HepG2 (cell line): Measurements from ENCODE around the gene CCNL1. TPM values are rescaled to one million over a fixed set of nuclear protein-coding genes. Genes with fewer than 3 reads are reported as not detected.

Experiments used
- ADNP ChIP-seq: sonication (generic); formaldehyde crosslinking; IDR thresholded peaks from 2 replicates; pipeline ENCODE4 v1.4.0; 2020; ENCODE audit warnings: missing genetic modification reagents
- CAMTA2 ChIP-seq: sonication (generic); formaldehyde crosslinking; IDR thresholded peaks from 2 replicates; pipeline ENCODE4 v1.4.0; 2020; ENCODE audit warnings: mild to moderate bottlenecking, missing genetic modification reagents, borderline replicate concordance
- ISX ChIP-seq: sonication (generic); formaldehyde crosslinking; conservative IDR thresholded peaks from 2 replicates; pipeline ENCODE4 v1.5.0; 2020; ENCODE audit warnings: missing genetic modification reagents
- LRRFIP1 ChIP-seq: sonication (generic); formaldehyde crosslinking; conservative IDR thresholded peaks from 2 replicates; pipeline ENCODE4 v1.4.0; 2020; ENCODE audit warnings: missing genetic modification reagents
- PPARG ChIP-seq: conservative IDR thresholded peaks from 2 replicates; pipeline ENCODE4 v1.6.1; 2016; ENCODE audit warnings: missing biosample characterization, missing genetic modification reagents
- SYNCRIP ChIP-seq: fragments of 200-400 bp; formaldehyde crosslinking; IDR thresholded peaks from 2 replicates; pipeline ENCODE4 v1.6.1; 2018; ENCODE audit warnings: mild to moderate bottlenecking, low read depth, low read length; ENCODE audit not compliant: insufficient read depth
- ZFP37 ChIP-seq: sonication (generic); formaldehyde crosslinking; IDR thresholded peaks from 2 replicates; pipeline ENCODE4 v1.4.0; 2020; ENCODE audit warnings: missing genetic modification reagents, borderline replicate concordance
- ZNF142 ChIP-seq: sonication (generic); formaldehyde crosslinking; IDR thresholded peaks from 2 replicates; pipeline ENCODE4 v1.4.0; 2020; ENCODE audit warnings: missing genetic modification reagents
- ZNF557 ChIP-seq: sonication (generic); formaldehyde crosslinking; IDR thresholded peaks from 2 replicates; pipeline ENCODE4 v1.4.0; 2020; ENCODE audit warnings: missing genetic modification reagents
- ZNF629 ChIP-seq: sonication (generic); formaldehyde crosslinking; conservative IDR thresholded peaks from 2 replicates; pipeline ENCODE4 v1.5.0; 2020; ENCODE audit warnings: missing genetic modification reagents
- ZNF749 ChIP-seq: sonication (generic); formaldehyde crosslinking; IDR thresholded peaks from 2 replicates; pipeline ENCODE4 v1.8.0; 2022; ENCODE audit warnings: mild to moderate bottlenecking, missing genetic modification reagents, moderate library complexity, borderline replicate concordance
- polyA plus RNA-seq, 8 experiments: library from polyadenylated mRNA; depleted of rRNA in 3 of 8; stranded (reverse) in 7 of 8; unstranded in 1 of 8; fragments of >200 nt; fragmentation: Illumina TruSeq in 4 of 8; extraction: Trizol in 4 of 8; gene quantifications; 2 replicates each; pipeline versions ENCODE4 v1.2.1 to v1.2.3, GENCODE V29; 2011 to 2016; ENCODE audit warnings: low read depth in 4 of 8, missing spikeins in 1 of 8, mixed read lengths in 1 of 8; ENCODE audit not compliant: insufficient read depth in 1 of 8
- total RNA-seq, 5 experiments: library from RNA; depleted of rRNA; stranded (reverse); fragments of >200 nt; fragmentation: Illumina TruSeq; extraction: Trizol; gene quantifications; 2 replicates each; pipeline ENCODE4 v1.2.3, GENCODE V29; 2016; ENCODE audit warnings: low read depth in 1 of 5
- TF ChIP-seq, protein P1 (sequence below): sonication (generic); formaldehyde crosslinking; IDR thresholded peaks from 2 replicates; pipeline ENCODE4 v1.5.1; 2020; ENCODE audit warnings: missing genetic modification reagents, mild to moderate bottlenecking, borderline replicate concordance
- TF ChIP-seq, protein P2 (sequence below): sonication (generic); formaldehyde crosslinking; IDR thresholded peaks from 2 replicates; pipeline ENCODE4 v1.4.0; 2020; ENCODE audit warnings: missing genetic modification reagents
- TF ChIP-seq, protein P3 (sequence below): sonication (generic); formaldehyde crosslinking; IDR thresholded peaks from 2 replicates; pipeline ENCODE4 v1.5.1; 2020; ENCODE audit warnings: mild to moderate bottlenecking, moderate library complexity, missing genetic modification reagents

CCNL1 gene
- total and polyA plus RNA-seq, 2 of the 13 experiments (the other 11 are each of a cell fraction or from before 2014, with no cell fraction given): 151 to 303 TPM

DNA sequence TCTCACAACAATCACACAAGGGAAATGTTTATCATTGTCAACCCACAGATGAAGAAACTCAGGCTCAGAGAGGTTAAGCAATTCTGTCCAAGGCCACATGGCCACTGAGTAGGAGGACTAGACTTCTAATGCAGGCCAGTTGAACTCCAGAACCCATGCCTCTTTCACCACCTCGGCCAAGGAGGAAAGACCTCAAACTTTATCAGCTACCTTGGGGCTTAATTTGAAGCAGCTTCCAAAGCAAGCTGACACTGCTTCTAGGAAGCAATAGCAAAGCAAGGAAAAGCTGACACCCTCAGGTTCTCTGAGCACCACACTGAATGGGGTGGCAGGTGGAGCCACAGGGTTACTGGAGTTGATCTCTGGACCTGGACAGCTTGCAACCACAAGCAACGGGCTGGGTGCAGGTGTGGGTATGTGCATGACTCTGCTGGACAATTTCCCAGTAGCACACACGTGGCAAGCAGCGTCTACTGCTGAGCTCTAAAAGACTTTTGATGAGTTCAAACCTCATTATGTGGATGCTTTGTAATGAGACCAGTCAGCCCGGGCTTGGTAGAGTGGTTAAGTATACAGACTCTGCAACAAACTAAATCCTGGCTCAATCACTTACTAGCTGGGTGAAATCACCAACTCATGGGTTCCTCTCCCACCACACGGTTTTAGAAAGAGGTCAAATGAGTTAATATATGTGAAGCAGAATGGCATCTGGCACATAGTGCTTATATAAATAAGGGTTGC lies 23.1 kb downstream of the CCNL1 start (continued):
- TF ChIP-seq ZNF749 (0 out of 2 replicates have a peak, but pooled peaks have one; percentile 5), ZNF142 (CRISPR knock-in tag) (no peak), ADNP (CRISPR knock-in tag) (no peak), ZFP37 (CRISPR knock-in tag) (no peak; the same call in 1 of the 2 replicates), LRRFIP1 (CRISPR knock-in tag) (no peak), CAMTA2 (CRISPR knock-in tag) (no peak), ZNF557 (CRISPR knock-in tag) (no peak), PPARG (CRISPR knock-in tag) (0 out of 2 replicates have a peak, but pooled peaks have one; percentile 50), SYNCRIP (no peak), ISX (no peak), ZNF629 (CRISPR knock-in tag) (0 out of 2 replicates have a peak, but pooled peaks have one; percentile 66)
- TF ChIP-seq, protein P1, sequence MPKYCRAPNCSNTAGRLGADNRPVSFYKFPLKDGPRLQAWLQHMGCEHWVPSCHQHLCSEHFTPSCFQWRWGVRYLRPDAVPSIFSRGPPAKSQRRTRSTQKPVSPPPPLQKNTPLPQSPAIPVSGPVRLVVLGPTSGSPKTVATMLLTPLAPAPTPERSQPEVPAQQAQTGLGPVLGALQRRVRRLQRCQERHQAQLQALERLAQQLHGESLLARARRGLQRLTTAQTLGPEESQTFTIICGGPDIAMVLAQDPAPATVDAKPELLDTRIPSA (CRISPR knock-in tag): no peak
- TF ChIP-seq, protein P2, sequence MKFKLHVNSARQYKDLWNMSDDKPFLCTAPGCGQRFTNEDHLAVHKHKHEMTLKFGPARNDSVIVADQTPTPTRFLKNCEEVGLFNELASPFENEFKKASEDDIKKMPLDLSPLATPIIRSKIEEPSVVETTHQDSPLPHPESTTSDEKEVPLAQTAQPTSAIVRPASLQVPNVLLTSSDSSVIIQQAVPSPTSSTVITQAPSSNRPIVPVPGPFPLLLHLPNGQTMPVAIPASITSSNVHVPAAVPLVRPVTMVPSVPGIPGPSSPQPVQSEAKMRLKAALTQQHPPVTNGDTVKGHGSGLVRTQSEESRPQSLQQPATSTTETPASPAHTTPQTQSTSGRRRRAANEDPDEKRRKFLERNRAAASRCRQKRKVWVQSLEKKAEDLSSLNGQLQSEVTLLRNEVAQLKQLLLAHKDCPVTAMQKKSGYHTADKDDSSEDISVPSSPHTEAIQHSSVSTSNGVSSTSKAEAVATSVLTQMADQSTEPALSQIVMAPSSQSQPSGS (CRISPR knock-in tag): 0 out of 2 replicates have a peak, but pooled peaks have one; percentile 18
- TF ChIP-seq, protein P3, sequence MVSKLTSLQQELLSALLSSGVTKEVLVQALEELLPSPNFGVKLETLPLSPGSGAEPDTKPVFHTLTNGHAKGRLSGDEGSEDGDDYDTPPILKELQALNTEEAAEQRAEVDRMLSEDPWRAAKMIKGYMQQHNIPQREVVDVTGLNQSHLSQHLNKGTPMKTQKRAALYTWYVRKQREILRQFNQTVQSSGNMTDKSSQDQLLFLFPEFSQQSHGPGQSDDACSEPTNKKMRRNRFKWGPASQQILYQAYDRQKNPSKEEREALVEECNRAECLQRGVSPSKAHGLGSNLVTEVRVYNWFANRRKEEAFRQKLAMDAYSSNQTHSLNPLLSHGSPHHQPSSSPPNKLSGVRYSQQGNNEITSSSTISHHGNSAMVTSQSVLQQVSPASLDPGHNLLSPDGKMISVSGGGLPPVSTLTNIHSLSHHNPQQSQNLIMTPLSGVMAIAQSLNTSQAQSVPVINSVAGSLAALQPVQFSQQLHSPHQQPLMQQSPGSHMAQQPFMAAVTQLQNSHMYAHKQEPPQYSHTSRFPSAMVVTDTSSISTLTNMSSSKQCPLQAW: no peak
